ENCODE data around the gene SF3A2. TPM values are rescaled to one million over a fixed set of nuclear protein-coding genes. Genes with fewer than 3 reads are reported as not detected.

SF3A2 gene
- total and polyA plus RNA-seq, 8 donors = 25.0 to 64.0 (median 31.6) TPM

DNA sequence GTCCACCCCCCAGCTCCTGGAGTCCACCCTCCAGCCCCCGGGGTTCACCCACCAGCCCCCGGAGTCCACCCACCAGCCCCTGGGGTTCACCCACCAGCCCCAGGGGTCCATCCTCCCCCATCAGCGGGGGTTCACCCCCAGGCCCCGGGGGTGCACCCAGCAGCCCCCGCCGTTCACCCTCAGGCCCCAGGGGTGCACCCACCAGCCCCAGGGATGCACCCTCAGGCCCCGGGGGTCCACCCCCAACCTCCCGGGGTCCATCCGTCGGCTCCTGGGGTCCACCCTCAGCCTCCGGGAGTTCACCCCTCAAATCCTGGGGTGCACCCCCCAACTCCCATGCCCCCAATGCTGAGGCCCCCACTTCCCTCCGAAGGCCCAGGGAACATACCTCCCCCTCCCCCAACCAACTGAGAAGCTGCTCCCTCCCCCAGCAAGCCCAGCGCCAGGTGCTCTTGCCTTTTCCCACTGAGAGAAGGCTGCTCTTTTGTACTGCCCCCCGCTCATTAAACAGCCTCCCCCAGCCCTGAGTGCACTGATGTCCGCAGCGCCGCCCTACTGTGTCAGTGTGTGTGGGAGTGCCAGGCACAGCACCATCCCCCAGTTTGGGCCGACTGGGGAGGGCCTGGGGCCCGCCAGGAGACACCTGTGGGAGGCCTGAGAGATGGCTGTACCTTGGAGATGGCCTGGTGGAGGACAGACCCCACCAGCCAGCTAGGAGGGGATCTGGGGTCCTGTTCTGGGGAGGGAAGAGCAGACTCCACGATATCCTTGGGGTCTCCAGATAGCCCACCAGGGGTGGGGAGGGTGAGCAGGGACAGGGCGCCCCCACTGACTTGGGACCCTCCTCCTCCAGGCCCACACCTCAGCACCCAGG is 11.7 kb downstream of the SF3A2 start:
- Histone ChIP-seq H3K36me3 (peaks cover 4 to 42% (median 42%) of the 10 kb centered on the region in 3 donors), H3K27ac (no peak overlapping the region), H3K4me1 (no peaks in the 10 kb centered on the region), H3K27me3 (peaks cover 0 to 6% (median 0%) of the 10 kb centered on the region in 4 donors), H3K4me3 (no peak overlapping the region), H3K9me3 (no peaks in the 10 kb centered on the region)
- TF ChIP-seq, protein P1, sequence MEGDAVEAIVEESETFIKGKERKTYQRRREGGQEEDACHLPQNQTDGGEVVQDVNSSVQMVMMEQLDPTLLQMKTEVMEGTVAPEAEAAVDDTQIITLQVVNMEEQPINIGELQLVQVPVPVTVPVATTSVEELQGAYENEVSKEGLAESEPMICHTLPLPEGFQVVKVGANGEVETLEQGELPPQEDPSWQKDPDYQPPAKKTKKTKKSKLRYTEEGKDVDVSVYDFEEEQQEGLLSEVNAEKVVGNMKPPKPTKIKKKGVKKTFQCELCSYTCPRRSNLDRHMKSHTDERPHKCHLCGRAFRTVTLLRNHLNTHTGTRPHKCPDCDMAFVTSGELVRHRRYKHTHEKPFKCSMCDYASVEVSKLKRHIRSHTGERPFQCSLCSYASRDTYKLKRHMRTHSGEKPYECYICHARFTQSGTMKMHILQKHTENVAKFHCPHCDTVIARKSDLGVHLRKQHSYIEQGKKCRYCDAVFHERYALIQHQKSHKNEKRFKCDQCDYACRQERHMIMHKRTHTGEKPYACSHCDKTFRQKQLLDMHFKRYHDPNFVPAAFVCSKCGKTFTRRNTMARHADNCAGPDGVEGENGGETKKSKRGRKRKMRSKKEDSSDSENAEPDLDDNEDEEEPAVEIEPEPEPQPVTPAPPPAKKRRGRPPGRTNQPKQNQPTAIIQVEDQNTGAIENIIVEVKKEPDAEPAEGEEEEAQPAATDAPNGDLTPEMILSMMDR (IDR thresholded peaks at IDR 0.05) = no peak
- ATAC-seq (no peak), DNase-seq (peak in 3 of 6 donors; percentile 31 to 73 (median 57)), FAIRE-seq (no peak)
- intact Hi-C loops (cut with DNase I) = no loop called here
- WGBS, 2 donors = 84 to 85% methylated on average over 18 to 21 of the region's 21 CpGs

DNA sequence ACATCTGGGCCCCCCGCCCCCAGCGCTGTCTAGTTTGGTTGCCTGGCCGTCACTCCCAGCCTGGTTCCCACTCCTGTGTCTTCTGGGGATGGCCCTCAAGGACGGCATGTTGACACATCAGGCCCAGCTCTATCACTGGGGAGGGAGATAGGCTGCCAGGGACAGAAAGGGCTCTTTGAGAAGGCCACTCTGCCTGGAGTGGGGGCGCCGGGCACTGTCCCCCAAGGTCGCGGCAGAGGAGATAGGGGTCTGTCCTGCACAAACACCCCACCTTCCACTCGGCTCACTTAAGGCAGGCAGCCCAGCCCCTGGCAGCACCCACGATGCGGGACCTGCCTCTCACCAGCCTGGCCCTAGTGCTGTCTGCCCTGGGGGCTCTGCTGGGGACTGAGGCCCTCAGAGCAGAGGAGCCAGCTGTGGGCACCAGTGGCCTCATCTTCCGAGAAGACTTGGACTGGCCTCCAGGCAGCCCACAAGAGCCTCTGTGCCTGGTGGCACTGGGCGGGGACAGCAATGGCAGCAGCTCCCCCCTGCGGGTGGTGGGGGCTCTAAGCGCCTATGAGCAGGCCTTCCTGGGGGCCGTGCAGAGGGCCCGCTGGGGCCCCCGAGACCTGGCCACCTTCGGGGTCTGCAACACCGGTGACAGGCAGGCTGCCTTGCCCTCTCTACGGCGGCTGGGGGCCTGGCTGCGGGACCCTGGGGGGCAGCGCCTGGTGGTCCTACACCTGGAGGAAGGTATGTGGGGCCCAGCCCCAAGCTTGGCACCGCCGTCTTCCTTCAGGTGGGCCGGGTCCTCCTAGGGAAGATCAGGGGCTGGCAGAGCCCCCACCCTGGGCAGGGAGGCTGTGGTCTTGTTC is 12.6 kb downstream of the SF3A2 start, which contains the start of gene AMH:
TSS of gene AMH (plus strand) at position 314 of the 857 bp plus-strand sequence. CDS start at position 324, 10 bp downstream.
- 68 to 70% methylated on average over 18 to 27 of the region's 27 CpGs for WGBS, 2 donors
- Histone ChIP-seq H3K4me1 (no peaks in the 10 kb centered on the region), H3K27ac (no peak within 1 kb of the TSS), H3K36me3 (peaks cover 4 to 34% (median 34%) of the 10 kb centered on the region in 3 donors), H3K9me3 (no peaks in the 10 kb centered on the region), H3K4me3 (no peak within 1 kb of the TSS), H3K27me3 (peaks cover 0 to 6% (median 0%) of the 10 kb centered on the region in 4 donors)
- intact Hi-C loops (cut with DNase I) = no loop called here
- TF ChIP-seq, protein P1 (IDR thresholded peaks at IDR 0.05) = no peak
- FAIRE-seq (no peak), DNase-seq (peak in 3 of 6 donors; percentile 40 to 77 (median 57)), ATAC-seq (peak in 1 of 4 donors; percentile 2)

DNA sequence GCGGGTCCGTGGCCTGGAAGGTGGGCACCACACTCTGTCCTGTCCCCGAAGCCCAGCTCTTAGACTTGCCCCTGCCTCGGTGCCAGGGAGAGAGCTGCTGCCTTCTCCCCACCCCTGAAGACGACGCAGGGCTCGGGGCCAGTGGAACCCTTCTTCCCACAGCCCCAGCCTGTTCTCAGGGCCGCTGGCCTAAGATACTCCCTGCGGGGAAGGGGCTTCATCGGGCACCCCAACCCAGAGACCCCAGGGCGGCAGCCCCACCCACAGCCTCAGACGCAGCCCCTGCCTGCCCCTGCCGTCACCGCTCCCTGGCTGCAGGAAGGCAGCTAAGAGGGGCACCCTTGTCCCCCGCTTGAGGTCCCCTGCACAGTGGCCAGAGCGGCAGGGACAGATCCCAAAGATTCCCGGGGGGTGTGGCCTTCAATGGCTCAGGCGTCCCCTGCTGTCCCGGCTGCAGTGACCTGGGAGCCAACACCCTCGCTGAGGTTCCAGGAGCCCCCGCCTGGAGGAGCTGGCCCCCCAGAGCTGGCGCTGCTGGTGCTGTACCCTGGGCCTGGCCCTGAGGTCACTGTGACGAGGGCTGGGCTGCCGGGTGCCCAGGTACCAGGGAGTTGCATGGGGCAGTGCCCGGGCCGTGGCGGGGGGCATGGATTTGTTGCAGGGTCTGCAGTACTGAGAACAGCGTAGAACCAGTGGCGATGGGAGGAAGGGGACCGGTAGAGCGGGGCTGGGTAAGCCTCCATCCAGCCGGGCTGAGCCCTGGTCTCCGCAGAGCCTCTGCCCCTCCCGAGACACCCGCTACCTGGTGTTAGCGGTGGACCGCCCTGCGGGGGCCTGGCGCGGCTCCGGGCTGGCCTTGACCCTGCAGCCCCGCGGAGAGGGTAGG is 13.5 kb downstream of the SF3A2 start:
- Histone ChIP-seq H3K4me1 (no peaks in the 10 kb centered on the region), H3K9me3 (no peaks in the 10 kb centered on the region), H3K4me3 (no peak overlapping the region), H3K27me3 (peaks cover 0 to 6% (median 0%) of the 10 kb centered on the region in 4 donors), H3K36me3 (peaks cover 0 to 25% (median 25%) of the 10 kb centered on the region in 3 donors), H3K27ac (no peak overlapping the region)
- TF ChIP-seq, protein P1 (IDR thresholded peaks at IDR 0.05) = no peak
- peak in 3 of 6 donors; percentile 39 to 81 (median 58) for DNase-seq
- 25 to 30% methylated on average over 42 to 43 of the region's 43 CpGs for WGBS, 2 donors
- intact Hi-C loops (cut with DNase I) = no loop called here
- FAIRE-seq = no peak
- peak in 2 of 4 donors; percentile 3 to 16 for ATAC-seq

DNA sequence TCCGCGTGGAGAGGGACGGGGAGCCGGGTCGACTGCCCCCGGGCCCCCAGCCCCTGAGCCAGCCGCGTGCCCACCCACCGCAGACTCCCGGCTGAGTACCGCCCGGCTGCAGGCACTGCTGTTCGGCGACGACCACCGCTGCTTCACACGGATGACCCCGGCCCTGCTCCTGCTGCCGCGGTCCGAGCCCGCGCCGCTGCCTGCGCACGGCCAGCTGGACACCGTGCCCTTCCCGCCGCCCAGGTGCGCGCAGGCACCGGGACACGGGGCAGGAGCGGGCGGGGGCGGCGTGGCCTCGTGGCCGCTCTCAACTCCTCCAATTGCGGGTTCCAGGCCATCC is 14.1 kb downstream of the SF3A2 start:
- no peaks in the 10 kb centered on the region for H3K4me1 ChIP-seq
- WGBS, 2 donors = 12 to 17% methylated on average over 37 to 40 of the region's 40 CpGs
- H3K27me3 ChIP-seq = peaks cover 0 to 6% (median 0%) of the 10 kb centered on the region in 4 donors
- TF ChIP-seq, protein P1 (IDR thresholded peaks at IDR 0.05) = no peak
- peak in 1 of 4 donors; percentile 3 for ATAC-seq
- DNase-seq = peak in 2 of 6 donors; percentile 15 to 77
- peak overlapping the region in 1 of 4 donors; percentile 25 for H3K4me3 ChIP-seq
- H3K27ac ChIP-seq = no peak overlapping the region
- peaks cover 0 to 19% (median 19%) of the 10 kb centered on the region in 3 donors for H3K36me3 ChIP-seq
- no peak for FAIRE-seq
- H3K9me3 ChIP-seq = no peaks in the 10 kb centered on the region
- intact Hi-C loops (cut with DNase I) = no loop called here

Measured in pancreas (tissue), 10 donors.